ENCODE measurements around the gene ENTPD8.
"Not testable (repeated sequence)": the region's sequence is repeated elsewhere in the genome, so short reads cannot be mapped to it uniquely, and the experiment has no call there.

Gene ENTPD8

DNA sequence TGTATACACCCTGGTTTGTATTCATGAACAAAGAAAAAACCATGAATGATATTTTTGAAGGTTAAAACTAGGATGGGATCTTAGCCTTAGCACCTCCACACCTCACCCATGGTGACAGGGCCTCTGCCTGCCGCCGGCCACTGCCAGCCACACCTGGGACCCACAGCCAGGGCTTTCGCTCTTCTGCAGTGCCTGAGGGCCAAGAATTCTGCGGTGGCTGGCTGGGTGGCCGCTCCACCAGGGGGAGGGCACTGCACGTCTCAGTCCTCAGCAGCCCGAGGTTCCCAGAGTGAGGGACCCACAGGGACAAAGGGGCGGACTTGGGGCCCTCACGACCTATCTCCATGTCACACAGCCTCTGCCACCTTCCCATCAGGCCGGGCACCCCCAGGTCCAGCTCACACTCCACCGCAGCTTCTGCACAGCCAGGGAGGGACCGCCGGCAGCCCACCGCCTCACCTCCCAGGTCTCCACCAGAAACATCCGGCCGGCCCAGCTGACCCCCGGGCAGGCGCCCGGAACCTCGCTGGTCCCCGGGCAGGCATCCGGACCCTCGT lies 25.1 kb downstream of the ENTPD8 start:
- in situ Hi-C loops (cut with MboI; ENCODE audit: low sequenced_read_pairs): no loop called here

DNA sequence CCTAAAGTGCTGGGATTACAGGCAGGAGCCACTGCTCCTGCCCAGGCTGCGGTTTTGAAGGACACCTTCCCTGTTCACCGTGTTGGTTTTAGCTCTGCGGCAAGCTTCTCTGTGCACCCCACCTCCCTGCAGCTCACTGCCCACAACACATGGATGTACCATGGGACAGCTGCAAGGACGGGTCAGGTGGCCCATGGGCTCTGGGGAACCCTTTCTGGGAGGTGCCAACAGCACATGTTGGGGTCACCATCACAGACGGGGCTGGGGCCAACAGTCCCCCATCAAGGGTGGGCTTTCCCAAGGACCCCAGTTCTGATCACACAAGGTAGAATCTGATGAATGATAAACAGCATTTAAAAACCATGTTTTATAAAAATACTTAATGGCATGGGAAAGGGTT lies 25.7 kb downstream of the ENTPD8 start:
- in situ Hi-C loops (cut with MboI; ENCODE audit: low sequenced_read_pairs): no loop called here

DNA sequence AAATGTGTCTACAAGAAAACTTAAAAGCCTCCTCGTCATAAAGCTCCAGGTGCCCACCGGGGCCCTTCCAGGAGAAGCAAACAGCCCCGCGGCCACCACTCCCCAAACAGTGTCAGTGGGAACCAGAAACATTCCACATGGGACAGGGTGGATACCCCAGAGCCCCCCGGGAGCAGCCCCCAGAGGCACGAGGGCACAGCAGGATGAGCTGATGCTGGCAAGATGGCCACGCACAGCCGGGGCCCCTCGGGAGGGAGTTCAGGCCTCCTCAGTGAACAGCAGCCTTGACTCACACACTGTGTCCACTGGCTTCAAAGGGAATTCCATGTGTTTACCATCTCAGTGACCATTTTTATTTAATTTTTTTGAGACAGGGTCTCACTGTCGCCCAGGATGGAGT lies 28.7 kb downstream of the ENTPD8 start:
- in situ Hi-C loops (cut with MboI; ENCODE audit: low sequenced_read_pairs): no loop called here

DNA sequence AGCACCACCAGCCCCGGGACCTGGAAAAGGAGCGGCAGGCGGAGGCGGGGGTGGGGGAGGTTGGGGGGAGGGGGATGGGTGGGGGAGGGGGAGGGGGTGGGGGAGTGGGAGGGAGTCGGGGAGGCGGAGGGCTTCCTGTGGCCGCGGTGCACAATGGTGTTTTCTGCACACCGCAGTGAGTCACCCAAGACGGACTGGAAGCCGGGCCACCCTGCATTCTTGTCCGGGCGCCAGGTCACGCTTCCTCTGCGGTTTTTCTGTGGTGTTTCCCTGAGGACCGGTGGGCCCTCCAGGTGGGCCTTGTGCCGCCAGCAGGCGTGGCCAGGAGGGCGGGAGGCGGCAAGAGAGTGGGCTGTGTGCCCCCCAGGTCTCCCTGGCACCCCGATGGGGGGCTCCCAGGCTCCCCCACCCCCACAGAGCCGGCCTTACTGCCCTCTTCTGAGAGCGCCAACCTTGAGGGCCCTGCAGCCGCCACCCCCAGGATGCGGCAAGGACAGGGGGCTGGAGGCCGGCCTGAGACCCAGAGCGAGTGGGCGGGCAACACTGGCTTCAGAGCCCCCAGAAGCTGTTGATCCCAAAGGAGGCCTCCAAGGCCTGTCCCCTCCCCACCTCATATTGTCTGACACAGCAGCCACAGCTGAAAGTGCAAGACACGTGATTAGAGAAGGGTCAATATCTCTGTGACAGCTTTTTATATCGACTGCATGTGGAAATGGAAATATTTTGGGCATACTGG lies 29.3 kb downstream of the ENTPD8 start:
- in situ Hi-C loops (cut with MboI; ENCODE audit: low sequenced_read_pairs): no loop called here

- in situ Hi-C loops (cut with MboI; ENCODE audit: low sequenced_read_pairs): no loop called here
Measured at GRCh38 chr9:137411260-137411644, 29.9 kb downstream of the ENTPD8 start.

- in situ Hi-C loops (cut with MboI; ENCODE audit: low sequenced_read_pairs): no loop called here
Measured at GRCh38 chr9:137410891-137411249, 30.3 kb downstream of the ENTPD8 start.

DNA sequence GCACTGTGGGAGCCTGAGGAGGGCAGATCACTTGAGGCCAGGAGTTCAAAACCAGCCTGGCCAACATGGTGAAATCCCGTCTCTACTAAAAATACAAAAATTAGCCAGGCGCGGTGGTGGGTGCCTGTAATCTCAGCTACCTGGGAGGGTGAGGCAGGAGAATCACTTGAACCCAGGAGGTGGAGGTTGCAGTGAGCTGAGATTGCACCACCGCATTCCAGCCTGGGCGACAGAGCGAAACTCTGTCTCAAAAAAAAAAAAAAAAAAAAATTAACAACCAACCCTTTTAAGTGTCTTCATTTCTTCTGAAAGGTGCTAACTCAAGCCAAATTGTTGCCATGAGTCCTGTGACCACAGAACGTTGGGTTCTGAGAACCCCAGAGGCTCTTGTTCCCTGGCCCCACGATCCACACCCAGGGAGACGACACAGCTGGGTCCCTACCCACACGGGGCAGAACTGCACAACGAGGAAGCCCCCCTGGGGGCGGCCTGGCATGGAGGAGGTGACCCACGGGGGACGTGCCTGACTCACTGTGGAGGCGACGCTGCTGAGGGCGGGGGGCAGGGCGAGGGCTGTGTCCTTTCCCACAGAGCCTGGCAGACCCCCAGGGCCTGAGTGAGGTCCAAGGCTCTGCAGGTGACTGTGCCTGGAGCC lies 30.8 kb downstream of the ENTPD8 start:
- in situ Hi-C loops (cut with MboI; ENCODE audit: low sequenced_read_pairs): not testable (repeated sequence)

DNA sequence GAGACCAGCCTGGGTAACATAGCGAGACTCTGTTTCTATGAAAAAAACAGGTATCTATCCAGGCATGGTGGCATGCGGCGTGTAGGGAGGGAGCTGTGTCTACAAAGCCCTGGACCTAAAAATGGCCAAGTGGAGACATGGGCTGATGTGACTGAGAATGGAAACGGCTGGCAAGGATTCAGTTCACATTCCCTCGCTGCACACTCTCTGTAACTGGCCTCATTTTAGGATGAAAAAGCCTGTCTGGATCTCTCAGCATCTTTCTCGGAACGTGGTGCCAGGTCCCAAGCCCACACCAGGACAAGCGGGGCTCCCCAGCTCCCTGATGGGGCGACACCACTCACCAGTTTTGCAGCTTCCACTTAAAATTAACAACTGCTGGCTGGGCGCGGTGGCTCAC lies 31.6 kb downstream of the ENTPD8 start:
- in situ Hi-C loops (cut with MboI; ENCODE audit: low sequenced_read_pairs): loop anchor here (10.0 kb wide), 1 partner anchor 115 kb away; no protein-coding TSS in a partner anchor

GRCh38 chr9:137408651-137409405 lies 32.3 kb downstream of the ENTPD8 start:
- in situ Hi-C loops (cut with MboI; ENCODE audit: low sequenced_read_pairs): loop anchor here (10.0 kb wide), 1 partner anchor 114 kb away; no protein-coding TSS in a partner anchor

DNA sequence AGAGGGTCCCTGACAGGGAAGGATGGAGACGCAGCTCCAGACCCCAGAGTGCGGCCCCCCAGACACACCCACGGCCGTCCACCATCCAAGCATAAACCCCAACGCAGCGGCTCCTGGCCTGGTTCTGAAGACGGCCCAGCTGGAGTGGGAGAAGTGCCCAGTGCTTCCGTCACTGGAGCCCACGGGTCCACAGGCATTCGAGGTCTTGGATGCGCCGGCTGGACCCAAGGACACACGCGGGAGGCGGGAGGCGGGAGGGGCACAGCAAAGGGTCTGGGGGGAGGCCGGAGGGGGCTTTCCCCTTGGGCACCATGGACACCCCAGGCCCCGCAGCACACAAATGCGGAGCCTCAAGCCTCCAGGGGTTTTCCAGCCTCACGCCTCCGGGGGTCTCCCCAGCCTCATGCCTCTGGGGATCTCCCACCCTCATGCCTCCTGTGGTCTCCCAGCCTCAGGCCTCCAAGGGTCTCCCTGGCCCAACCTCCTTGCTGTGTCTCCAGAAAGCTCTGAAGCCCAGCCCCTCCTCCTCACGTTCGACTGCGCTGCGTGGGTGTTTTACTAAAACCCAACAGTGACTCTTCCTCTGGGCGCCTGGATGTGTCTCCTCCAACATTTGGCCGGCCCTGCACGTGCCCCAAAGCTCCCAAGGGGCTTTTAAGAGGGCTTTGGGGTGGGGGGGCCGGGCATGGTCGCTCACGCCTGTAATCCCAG lies 33.4 kb downstream of the ENTPD8 start:
- in situ Hi-C loops (cut with MboI; ENCODE audit: low sequenced_read_pairs): loop anchor here (10.0 kb wide), 1 partner anchor 113 kb away; no protein-coding TSS in a partner anchor

DNA sequence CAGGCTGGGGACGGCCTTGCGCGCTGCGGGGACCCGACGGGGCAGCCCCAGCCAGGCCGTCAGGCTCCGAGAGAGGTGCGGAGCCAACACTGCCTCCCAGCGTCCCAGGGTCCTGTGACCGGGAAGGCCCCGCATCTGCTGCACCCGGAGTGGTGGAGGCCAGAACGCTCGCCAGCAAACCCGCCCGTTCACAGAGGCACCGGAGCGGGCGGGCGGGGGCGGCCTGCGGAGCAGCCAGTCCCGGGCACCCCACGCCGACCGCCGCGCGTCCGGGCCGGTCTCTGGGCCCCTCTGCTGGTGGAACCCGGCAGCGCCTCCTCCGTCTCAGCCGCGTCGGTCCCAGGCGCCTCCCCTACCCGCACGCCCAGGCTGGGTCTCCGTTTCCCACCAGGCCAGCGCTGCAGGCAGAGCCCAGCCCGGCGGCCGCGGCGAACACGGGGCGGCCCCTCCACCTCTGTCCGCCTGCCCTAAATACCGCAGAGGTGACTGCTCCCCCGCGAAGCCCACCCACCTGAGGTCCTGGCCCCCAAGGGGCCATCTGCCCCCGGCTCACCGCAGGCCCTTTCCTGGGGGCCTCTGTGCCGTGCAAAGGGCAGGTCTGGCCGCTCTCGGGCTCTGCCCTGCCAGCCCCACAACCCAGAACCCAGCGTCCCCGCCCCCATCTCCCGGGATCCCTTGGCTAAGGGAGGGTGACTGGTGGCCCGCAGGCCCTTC lies 34.1 kb downstream of the ENTPD8 start:
- in situ Hi-C loops (cut with MboI; ENCODE audit: low sequenced_read_pairs): loop anchor here (10.0 kb wide), 1 partner anchor 112 kb away; no protein-coding TSS in a partner anchor

- in situ Hi-C loops (cut with MboI; ENCODE audit: low sequenced_read_pairs): loop anchor here (10.0 kb wide), 1 partner anchor 111 kb away; no protein-coding TSS in a partner anchor
Measured at GRCh38 chr9:137406085-137406760, 34.9 kb downstream of the ENTPD8 start.

GRCh38 chr9:137405677-137406081 lies 35.5 kb downstream of the ENTPD8 start:
- in situ Hi-C loops (cut with MboI; ENCODE audit: low sequenced_read_pairs): loop anchor here (10.0 kb wide), 1 partner anchor 111 kb away; no protein-coding TSS in a partner anchor

GRCh38 chr9:137404961-137405567 lies 36.1 kb downstream of the ENTPD8 start:
- in situ Hi-C loops (cut with MboI; ENCODE audit: low sequenced_read_pairs): loop anchor here (10.0 kb wide), 1 partner anchor 110 kb away; no protein-coding TSS in a partner anchor

GRCh38 chr9:137403269-137403668 lies 37.9 kb downstream of the ENTPD8 start:
- in situ Hi-C loops (cut with MboI; ENCODE audit: low sequenced_read_pairs): loop anchor here (10.0 kb wide), 1 partner anchor 108 kb away; no protein-coding TSS in a partner anchor

DNA sequence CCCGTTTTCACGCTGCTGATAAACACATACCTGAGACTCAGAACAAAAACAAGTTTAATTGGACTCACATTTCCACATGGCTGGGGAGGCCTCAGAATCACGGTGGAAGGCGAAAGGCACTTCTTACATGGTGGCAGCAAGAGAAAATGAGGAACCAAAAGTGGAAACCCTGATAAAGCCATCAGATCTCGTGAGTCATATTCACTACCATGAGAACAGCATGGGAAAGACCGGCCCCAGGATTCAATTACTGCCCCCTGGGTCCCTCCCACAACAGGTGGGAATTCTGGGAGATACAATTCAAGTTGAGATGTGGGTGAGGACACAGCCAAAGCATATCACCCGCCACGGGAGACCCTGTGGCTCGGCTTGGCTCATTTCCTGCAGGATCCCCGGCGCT lies 38.4 kb downstream of the ENTPD8 start:
- in situ Hi-C loops (cut with MboI; ENCODE audit: low sequenced_read_pairs): loop anchor here (10.0 kb wide), 1 partner anchor 108 kb away; no protein-coding TSS in a partner anchor

DNA sequence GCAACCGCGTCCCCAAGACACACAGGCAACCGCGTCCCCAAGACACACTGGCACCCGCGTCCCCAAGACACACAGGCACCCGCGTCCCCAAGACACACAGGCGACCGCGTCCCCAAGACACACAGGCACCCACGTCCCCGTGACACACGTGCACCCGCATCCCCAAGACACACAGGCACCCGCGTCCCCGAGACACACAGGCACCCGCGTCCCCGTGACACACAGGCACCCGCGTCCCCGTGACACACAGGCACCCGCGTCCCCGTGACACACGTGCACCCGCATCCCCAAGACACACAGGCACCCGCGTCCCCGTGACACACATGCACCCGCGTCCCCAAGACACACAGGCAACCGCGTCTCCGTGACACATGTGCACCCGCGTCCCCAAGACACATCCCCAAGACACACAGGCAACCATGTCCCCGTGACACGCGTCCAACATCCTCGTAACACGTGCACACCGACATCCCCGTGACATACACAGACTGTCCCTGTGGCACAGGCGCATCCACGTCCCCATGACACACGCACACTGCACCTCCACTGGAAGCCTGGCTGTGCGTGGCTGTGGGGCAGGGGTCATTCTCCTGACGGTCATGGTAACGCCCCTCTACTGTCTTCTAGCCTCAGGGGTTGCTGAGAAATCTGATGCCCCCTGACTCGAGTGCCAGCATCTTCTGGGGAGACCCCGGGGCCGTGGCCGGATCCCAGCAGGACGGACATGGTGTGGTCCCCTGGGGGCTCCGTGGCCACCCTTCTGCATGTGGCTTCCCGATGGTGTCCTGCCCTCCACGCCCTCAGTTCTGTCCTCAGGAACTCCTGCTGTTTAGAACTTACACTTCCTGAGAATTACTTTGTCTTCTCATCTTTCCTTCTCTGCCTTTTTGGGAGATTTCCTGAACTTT lies 42.3 kb downstream of the ENTPD8 start:
- in situ Hi-C loops (cut with MboI; ENCODE audit: low sequenced_read_pairs): no loop called here

Data from HL-60/S4 treated with retinoic acid at 250 ng/mL for 4 days and 3 days (cell line).